Measurements from ENCODE around the gene COLEC11. TPM values are rescaled to one million over a fixed set of nuclear protein-coding genes. Genes with fewer than 3 reads are reported as not detected.

COLEC11 gene
- total RNA-seq, 2 experiments from 2014 or later = 0.35 TPM; not detected in 1

DNA sequence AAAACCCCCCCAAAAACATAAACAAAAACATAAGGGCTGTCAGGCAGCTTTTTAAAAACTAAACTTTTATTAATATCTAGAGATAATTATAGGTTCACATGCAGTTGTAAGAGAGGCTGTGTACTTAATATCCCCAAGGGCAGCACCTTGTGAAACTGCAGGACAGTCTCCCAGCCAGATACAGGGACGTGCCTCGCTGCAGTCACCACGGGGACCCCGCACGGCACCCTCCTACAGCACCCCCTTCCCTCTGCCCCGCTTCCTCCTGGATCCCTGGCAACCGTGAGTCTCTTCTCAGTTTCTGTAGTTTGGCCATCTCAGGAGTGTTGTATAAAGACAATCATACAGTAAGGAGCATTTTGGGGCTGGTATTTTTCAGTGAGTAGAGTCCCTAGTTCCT, 6.8 kb upstream of the COLEC11 start:
- H3K4me3 Mint-ChIP-seq = no peak overlapping the region
- no peaks in the 10 kb centered on the region for H3K4me1 Mint-ChIP-seq
- no peak for DNase-seq
- ChIA-PET POLR2A (no interaction called here), CTCF (interaction anchor here (0.6 kb wide), 1 partner anchor 91 kb away, joined by 6 read pairs; no protein-coding TSS in a partner anchor)
- no peaks in the 10 kb centered on the region for H3K9me3 Mint-ChIP-seq
- H3K27ac Mint-ChIP-seq = no peak overlapping the region
- peaks cover 11% of the 10 kb centered on the region for H3K36me3 Mint-ChIP-seq (ENCODE audit: low read depth)
- H3K27me3 Mint-ChIP-seq = no peaks in the 10 kb centered on the region

DNA sequence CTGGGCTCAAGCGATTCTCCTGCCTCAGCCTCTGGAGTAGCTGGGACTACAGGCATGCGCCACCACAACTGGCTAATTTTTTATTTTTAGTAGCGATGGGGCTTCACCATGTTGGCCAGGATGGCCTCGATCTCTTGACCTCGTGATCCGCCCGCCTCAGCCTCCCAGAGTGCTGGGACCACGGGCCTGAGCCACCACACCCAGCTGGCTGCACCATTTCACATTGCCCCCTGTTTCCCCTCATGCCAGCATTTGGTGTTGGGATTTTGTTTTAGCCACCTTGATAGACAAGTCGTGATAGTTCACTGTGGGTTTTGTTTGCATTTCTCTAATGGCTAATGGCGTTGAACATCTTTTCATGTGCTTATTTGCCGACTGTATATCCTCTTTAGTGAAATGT, 5.8 kb upstream of the COLEC11 start:
- H3K9me3 Mint-ChIP-seq = no peaks in the 10 kb centered on the region
- CTCF ChIA-PET = no interaction called here
- H3K36me3 Mint-ChIP-seq (ENCODE audit: low read depth) = peaks cover 7% of the 10 kb centered on the region
- POLR2A ChIA-PET = no interaction called here
- no peak overlapping the region for H3K27ac Mint-ChIP-seq
- no peak for DNase-seq
- no peaks in the 10 kb centered on the region for H3K4me1 Mint-ChIP-seq
- no peak overlapping the region for H3K4me3 Mint-ChIP-seq
- H3K27me3 Mint-ChIP-seq = no peaks in the 10 kb centered on the region

DNA sequence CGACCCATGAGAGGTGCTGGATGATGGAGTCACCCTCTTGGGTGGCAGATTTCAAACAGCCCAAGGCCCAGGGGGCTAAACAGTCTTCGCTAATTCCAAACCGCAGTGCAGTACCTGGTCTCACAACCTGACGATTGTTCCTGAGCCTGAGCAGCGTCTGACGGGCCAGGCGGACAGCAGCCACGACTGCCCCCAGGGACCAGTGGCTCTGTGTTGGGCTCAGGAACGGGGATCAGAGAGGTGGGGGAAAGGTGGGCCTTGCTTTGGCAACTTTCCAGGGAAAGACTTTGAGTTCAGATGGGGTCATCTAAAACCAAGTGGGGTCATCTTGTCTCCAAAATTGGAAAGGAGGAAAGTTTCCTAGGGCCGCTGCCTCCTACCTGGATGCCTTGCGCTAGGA, 492 bp downstream of the COLEC11 start:
- Mint-ChIP-seq H3K9me3 (no peaks in the 10 kb centered on the region), H3K27ac (no peak overlapping the region), H3K36me3 (ENCODE audit: low read depth) (no peaks in the 10 kb centered on the region), H3K4me1 (peaks cover 15% of the 10 kb centered on the region), H3K27me3 (no peaks in the 10 kb centered on the region), H3K4me3 (no peak overlapping the region)
- POLR2A ChIA-PET = no interaction called here
- DNase-seq = no peak
- CTCF ChIA-PET = no interaction called here

DNA sequence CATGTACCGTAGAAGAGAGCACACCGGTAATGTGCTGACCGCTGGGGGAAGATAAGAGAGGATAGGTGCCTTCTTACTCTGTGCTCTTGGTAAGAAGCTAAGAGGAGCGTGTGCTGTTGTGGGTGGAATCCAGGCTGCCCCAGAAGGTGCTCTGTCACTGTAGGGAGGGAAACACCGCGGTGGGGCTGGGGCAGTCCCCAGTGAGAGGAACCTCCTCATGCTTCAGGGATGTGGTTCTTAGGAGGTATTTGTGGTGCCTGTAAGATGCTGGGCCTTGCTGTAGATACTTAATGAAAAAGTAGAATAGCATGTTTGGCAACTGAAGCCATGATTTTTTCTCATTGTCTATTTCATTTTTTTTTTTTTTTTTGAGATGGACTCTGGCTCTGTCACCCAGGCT, 1.1 kb downstream of the COLEC11 start:
- no peaks in the 10 kb centered on the region for H3K9me3 Mint-ChIP-seq
- H3K4me3 Mint-ChIP-seq = no peak overlapping the region
- CTCF ChIA-PET = no interaction called here
- H3K27me3 Mint-ChIP-seq = no peaks in the 10 kb centered on the region
- H3K4me1 Mint-ChIP-seq = peaks cover 15% of the 10 kb centered on the region
- no peak for DNase-seq
- no peak overlapping the region for H3K27ac Mint-ChIP-seq
- no peaks in the 10 kb centered on the region for H3K36me3 Mint-ChIP-seq (ENCODE audit: low read depth)
- POLR2A ChIA-PET = interaction anchor here (0.6 kb wide), 1 partner anchor 824 kb away, joined by 5 read pairs; no protein-coding TSS in a partner anchor

DNA sequence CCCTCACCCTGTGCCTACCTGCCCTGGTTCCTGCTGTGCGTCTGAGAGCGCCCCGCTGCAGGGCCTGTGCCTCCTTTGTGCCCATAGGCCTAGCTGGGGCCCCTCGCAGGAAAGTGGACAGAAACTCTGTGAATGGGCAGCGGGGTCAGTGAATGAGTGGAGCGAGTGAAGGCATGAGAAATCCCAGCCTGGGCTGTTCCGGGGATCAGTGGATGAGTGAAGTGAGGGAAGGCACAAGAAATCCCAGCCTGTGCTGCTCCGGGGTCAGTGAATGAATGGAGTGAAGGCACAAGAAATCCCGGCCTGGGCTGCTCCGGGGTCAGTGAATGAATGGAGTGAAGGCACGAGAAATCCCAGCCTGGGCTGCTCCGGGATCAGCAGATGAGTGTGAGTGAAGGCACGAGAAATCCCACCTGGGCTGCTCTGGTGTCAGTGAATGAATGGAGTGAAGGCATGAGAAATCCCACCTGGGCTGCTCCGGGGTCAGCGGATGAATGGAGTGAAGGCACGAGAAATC, 2.0 kb downstream of the COLEC11 start:
- DNase-seq = no peak
- H3K27ac Mint-ChIP-seq = no peak overlapping the region
- no peak overlapping the region for H3K4me3 Mint-ChIP-seq
- no peaks in the 10 kb centered on the region for H3K9me3 Mint-ChIP-seq
- H3K27me3 Mint-ChIP-seq = no peaks in the 10 kb centered on the region
- CTCF ChIA-PET = no interaction called here
- peaks cover 15% of the 10 kb centered on the region for H3K4me1 Mint-ChIP-seq
- no peaks in the 10 kb centered on the region for H3K36me3 Mint-ChIP-seq (ENCODE audit: low read depth)
- POLR2A ChIA-PET = interaction anchor here (0.6 kb wide), 1 partner anchor 825 kb away, joined by 5 read pairs; no protein-coding TSS in a partner anchor

DNA sequence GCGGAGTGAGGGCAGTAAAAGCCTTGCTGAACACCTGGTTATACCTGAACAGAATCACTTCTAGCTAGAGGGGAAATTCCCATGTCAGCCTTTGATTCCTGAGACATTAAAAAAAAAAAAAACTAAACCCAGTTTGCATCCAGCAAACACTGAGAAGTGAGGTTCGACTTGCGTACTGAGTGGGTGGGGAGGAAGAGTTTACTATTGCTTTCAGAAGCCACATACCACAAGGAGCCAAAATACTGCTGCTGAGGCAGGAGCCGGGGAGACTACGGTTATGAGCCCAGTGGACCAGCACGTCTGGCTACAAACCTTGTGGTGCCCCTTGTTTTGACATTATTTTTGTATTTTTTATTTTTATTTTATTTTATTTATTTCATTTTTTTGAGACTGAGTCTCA, 2.7 kb downstream of the COLEC11 start:
- peaks cover 15% of the 10 kb centered on the region for H3K4me1 Mint-ChIP-seq
- H3K4me3 Mint-ChIP-seq = no peak overlapping the region
- H3K27ac Mint-ChIP-seq = no peak overlapping the region
- H3K27me3 Mint-ChIP-seq = no peaks in the 10 kb centered on the region
- CTCF ChIA-PET = no interaction called here
- no peaks in the 10 kb centered on the region for H3K9me3 Mint-ChIP-seq
- POLR2A ChIA-PET = no interaction called here
- no peak for DNase-seq
- no peaks in the 10 kb centered on the region for H3K36me3 Mint-ChIP-seq (ENCODE audit: low read depth)

DNA sequence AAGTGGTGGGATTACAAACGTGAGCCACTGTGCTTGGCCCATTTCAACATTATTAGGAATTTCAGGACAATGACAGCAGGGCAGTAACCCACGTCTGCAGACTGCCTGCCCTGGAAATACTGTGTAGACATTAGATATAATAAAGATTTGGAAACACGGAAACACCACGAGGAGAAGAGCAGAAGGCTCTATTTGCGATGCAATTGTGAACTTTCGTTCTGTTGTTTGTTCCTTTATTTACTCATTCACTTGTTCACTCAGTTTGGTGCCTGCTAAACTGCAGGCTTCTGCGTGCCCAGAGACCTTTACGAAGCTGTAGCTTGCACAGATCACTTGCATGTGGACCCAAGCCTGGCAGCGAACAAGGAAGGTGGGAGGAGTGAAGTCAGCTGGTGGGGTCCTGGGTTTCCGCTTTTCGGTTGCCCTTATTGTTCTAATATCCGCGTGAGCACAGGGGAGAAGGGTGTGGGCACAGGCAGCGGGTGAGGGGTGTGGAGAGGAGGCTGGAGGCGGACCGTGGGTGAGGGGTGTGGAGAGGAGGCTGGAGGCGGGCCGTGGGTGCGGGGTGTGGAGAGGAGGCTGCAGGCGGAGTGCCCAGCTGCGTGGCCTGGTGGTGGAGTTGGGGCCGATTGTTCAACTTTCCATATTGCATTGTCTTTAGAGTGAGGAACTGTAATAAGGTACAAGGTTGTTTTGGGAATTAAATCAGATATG, 3.4 kb downstream of the COLEC11 start:
- Mint-ChIP-seq H3K4me1 (peaks cover 15% of the 10 kb centered on the region), H3K4me3 (no peak overlapping the region), H3K27me3 (no peaks in the 10 kb centered on the region), H3K27ac (no peak overlapping the region), H3K36me3 (ENCODE audit: low read depth) (no peaks in the 10 kb centered on the region), H3K9me3 (no peaks in the 10 kb centered on the region)
- no peak for DNase-seq
- CTCF ChIA-PET = no interaction called here
- POLR2A ChIA-PET = no interaction called here

DNA sequence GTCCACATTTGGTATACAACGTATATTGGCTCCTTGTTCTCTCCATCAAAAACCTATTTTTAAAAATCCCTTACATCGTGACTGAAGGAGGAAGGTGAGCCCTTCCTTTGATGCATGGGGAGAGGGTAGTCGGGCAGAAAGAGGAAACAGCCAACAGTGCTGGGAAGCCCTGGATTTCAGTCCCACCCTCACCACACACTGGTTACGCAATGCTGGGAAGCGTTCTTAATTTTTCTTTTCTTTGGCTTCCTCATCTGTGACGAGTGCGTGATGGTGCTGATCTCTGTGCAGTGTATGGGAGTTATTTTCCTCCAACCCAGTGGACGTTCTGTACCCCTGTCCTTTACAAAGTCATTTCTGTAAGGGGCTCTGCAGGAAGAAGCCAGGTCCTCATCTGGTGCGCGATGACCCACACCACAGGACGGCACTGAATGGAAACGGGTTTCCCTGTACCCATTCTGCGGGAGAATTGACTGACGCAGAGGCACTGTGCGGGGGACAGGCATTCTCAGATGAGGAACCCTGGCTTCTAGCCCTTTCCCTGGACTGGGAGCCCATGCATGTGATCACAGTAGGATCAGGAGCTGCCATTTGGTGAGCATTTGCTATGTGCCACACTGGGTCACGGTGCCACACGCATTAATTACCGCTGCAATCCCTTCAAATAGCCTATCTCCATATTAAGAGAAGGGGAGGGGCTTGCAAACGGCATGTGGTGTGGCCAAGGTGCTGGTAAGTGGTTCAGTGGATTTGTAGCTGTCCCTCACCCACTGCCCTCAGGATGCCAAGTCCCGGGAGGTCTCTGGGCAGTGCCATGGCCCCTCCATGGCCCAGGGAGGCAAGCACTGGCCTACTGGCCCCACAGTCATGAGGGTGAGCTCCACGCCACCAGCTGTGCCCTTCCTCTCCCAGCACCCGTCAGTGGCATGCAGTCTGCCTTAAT, 4.3 kb downstream of the COLEC11 start:
- Mint-ChIP-seq H3K36me3 (ENCODE audit: low read depth) (no peaks in the 10 kb centered on the region), H3K4me3 (no peak overlapping the region), H3K4me1 (peaks cover 15% of the 10 kb centered on the region), H3K27me3 (no peaks in the 10 kb centered on the region), H3K27ac (no peak overlapping the region), H3K9me3 (no peaks in the 10 kb centered on the region)
- DNase-seq = no peak
- CTCF ChIA-PET = no interaction called here
- POLR2A ChIA-PET = no interaction called here

DNA sequence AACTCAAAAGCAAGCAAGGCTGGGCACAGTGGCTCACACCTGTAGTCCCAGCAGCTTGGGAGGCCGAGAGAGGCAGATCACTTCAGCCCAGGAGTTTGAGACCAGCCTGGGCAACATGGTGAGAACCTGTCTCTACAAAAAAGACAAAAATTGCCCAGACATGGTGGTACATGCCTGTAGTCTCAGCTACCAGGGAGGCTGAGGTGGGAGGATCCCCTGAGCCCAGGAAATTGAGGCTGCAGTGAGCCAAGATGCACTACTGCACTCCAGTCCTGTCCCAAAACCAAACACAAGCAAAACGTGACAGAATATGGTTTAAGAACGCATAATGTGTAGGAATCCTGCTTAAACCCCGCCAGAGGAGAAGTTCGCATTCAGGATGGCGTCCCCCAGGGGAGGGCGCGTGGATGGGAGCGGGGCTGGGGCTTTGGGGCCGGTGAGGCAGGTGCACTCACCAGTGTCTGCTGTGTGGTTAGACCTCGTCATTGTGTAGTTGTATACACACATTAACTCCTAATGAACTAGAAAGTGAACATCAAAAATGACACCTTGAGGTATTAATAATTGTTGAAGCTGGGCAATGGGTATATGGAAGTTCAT, 5.4 kb downstream of the COLEC11 start:
- H3K36me3 Mint-ChIP-seq (ENCODE audit: low read depth) = no peaks in the 10 kb centered on the region
- H3K9me3 Mint-ChIP-seq = no peaks in the 10 kb centered on the region
- ChIA-PET CTCF (no interaction called here), POLR2A (no interaction called here)
- DNase-seq = no peak
- H3K4me3 Mint-ChIP-seq = no peak overlapping the region
- H3K27me3 Mint-ChIP-seq = no peaks in the 10 kb centered on the region
- H3K4me1 Mint-ChIP-seq = peaks cover 15% of the 10 kb centered on the region
- no peak overlapping the region for H3K27ac Mint-ChIP-seq

DNA sequence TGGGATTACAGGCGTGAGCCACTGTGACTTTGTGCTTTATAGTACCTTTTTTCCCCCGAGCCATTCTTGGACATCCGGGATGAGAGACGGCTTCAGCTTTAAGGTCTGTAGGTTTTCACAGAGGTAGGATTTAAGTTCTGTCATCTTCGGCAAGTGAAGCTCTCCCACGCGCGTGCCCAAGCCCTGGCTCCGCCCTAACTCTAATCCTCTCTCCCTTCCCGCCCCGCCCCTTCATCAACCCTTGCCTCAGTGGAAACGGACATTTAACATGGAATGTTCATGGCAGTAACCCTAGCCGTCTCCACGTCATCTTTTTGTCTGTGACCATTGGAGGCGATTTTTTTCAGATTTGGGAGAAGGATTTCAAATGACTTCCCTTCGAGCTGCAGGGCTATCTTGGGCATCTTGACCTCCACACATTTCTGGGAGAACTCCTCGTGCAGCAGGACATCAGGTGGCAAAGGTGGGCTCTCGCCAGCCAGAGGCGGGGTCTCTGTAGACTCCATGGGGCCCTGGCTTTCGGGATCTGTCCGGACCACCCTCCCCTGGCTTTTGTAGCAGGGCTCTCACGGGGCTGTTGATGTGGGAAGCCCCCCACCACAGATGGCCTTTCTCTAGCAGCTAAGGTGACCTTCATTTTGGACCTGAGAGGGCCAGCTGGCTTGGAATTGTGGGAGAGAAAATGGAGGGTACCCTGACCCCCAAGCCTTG, 6.8 kb downstream of the COLEC11 start:
- CTCF ChIA-PET = interaction anchor here (1.3 kb wide), 1 partner anchor 19 kb away, joined by 4 read pairs; no protein-coding TSS in a partner anchor
- no peak overlapping the region for H3K27ac Mint-ChIP-seq
- H3K9me3 Mint-ChIP-seq = no peaks in the 10 kb centered on the region
- H3K27me3 Mint-ChIP-seq = no peaks in the 10 kb centered on the region
- POLR2A ChIA-PET = no interaction called here
- no peaks in the 10 kb centered on the region for H3K36me3 Mint-ChIP-seq (ENCODE audit: low read depth)
- no peak for DNase-seq
- H3K4me3 Mint-ChIP-seq = no peak overlapping the region
- peaks cover 9% of the 10 kb centered on the region for H3K4me1 Mint-ChIP-seq

DNA sequence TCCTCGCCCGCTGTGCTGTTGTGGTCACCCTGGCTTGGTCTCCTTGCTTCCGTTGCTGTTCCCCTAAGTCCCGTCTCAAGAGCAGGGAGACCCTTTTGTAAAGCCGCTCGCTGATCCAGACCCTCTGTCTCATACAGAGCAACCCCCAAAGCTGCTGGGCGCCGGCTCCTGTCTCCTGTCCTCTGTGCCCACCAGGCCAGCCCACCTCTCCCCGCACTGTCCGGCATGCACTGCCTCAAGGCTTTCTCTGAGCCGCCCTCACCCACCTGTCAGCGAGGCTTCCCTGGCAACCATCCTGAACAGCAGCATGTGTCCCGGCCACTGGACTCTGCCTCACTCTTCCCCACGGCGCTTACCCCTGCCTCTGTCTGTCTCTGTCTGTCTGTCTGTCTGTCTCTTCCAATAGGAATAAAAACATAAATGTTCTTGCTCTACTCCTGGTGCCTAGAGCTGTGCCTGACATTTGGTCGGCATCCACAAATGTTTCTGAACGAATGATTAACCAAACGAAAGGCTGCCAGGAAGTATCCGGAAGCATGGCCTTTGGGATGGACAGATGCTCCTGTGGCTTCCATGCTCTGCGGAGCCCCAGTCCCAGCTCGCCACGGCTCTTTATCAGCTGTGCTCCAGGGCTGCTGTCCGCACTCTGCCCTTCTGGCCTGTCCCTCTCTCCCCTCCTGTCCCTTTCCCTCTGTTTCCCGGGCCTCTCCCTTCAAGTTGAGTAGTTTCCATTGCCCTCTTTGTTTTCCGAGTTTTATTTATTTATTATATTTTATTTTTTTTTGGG, 7.8 kb downstream of the COLEC11 start:
- no peak for DNase-seq
- no peaks in the 10 kb centered on the region for H3K27me3 Mint-ChIP-seq
- ChIA-PET POLR2A (no interaction called here), CTCF (interaction anchor here (1.3 kb wide), 1 partner anchor 20 kb away, joined by 4 read pairs; no protein-coding TSS in a partner anchor)
- H3K9me3 Mint-ChIP-seq = no peaks in the 10 kb centered on the region
- H3K36me3 Mint-ChIP-seq (ENCODE audit: low read depth) = no peaks in the 10 kb centered on the region
- H3K4me3 Mint-ChIP-seq = no peak overlapping the region
- no peak overlapping the region for H3K27ac Mint-ChIP-seq
- no peaks in the 10 kb centered on the region for H3K4me1 Mint-ChIP-seq

DNA sequence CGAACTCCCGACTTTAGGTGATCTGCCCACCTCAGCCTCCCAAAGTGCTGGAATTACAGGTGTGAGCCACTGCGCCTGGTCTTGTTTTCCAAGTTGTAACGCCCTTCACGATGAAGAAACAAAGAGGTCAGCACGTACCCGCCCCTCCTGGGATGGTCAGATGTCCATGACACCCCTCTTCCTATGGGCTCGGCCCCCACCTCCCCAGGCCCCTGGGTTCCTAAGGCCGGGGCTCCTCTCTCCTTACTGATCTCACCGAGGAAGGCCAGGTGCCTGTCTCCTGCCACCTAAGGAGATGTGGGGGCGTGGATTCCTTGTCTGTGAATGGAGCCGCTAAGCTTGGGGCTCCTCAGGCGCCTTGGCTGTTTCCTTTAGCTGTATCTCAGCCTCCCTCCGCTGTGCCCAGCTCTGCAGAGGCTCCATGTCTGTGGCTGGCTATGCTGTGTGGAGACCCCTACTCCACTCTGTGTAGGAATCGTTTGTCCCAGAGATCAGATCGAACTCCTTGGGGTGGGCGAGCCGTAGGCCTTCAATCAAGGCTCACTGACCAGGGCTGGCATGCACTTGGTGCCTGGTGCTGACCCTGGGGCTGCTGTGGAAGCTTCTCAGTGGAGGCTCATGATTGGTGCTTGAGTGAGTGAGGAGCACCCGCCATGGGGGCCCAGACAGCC, 8.8 kb downstream of the COLEC11 start:
- CTCF ChIA-PET = no interaction called here
- H3K4me3 Mint-ChIP-seq = no peak overlapping the region
- no peak overlapping the region for H3K27ac Mint-ChIP-seq
- POLR2A ChIA-PET = no interaction called here
- H3K27me3 Mint-ChIP-seq = no peaks in the 10 kb centered on the region
- no peaks in the 10 kb centered on the region for H3K9me3 Mint-ChIP-seq
- peaks cover 5% of the 10 kb centered on the region for H3K4me1 Mint-ChIP-seq
- no peak for DNase-seq
- H3K36me3 Mint-ChIP-seq (ENCODE audit: low read depth) = no peaks in the 10 kb centered on the region
